ENCODE measurements around the gene ATP2B3.

ATP2B3 gene

GRCh38 chrX:153539171-153539978 is 21.9 kb downstream of the ATP2B3 start:
- DNase-seq: peak; percentile 18

GRCh38 chrX:153539979-153540358 is 22.5 kb downstream of the ATP2B3 start:
- DNase-seq: no peak

- DNase-seq: no peak
Measured at GRCh38 chrX:153544727-153545126, 27.3 kb downstream of the ATP2B3 start.

- no peak for DNase-seq
Measured at GRCh38 chrX:153546386-153546785, 28.9 kb downstream of the ATP2B3 start.

GRCh38 chrX:153547195-153547594 is 29.8 kb downstream of the ATP2B3 start:
- no peak for DNase-seq

- DNase-seq: no peak
Measured at GRCh38 chrX:153549231-153549630, 31.8 kb downstream of the ATP2B3 start.

- DNase-seq: no peak
Measured at GRCh38 chrX:153549807-153550206, 32.4 kb downstream of the ATP2B3 start.

GRCh38 chrX:153551135-153551534 is 33.7 kb downstream of the ATP2B3 start:
- no peak for DNase-seq

GRCh38 chrX:153554519-153555167 is 37.2 kb downstream of the ATP2B3 start:
- DNase-seq: no peak

GRCh38 chrX:153556767-153557166 is 39.3 kb downstream of the ATP2B3 start:
- no peak for DNase-seq

GRCh38 chrX:153557618-153558355 is 40.3 kb downstream of the ATP2B3 start:
- no peak for DNase-seq

GRCh38 chrX:153560000-153560399 is 42.6 kb downstream of the ATP2B3 start:
- no peak for DNase-seq

GRCh38 chrX:153560466-153560865 is 43.0 kb downstream of the ATP2B3 start:
- DNase-seq: no peak

- DNase-seq: no peak
Measured at GRCh38 chrX:153561337-153561736, 43.9 kb downstream of the ATP2B3 start.

GRCh38 chrX:153562546-153562945 is 45.1 kb downstream of the ATP2B3 start:
- DNase-seq: no peak

- DNase-seq: no peak
Measured at GRCh38 chrX:153564047-153564606, 46.7 kb downstream of the ATP2B3 start.

- DNase-seq: no peak
Measured at GRCh38 chrX:153565996-153566580, 48.6 kb downstream of the ATP2B3 start.

GRCh38 chrX:153568451-153569011 is 51.1 kb downstream of the ATP2B3 start:
- DNase-seq: no peak

GRCh38 chrX:153569475-153569874 is 52.0 kb downstream of the ATP2B3 start:
- no peak for DNase-seq

GRCh38 chrX:153571534-153571908 is 54.1 kb downstream of the ATP2B3 start:
- no peak for DNase-seq

- no peak for DNase-seq
Measured at GRCh38 chrX:153572601-153573000, 55.2 kb downstream of the ATP2B3 start.

- no peak for DNase-seq
Measured at GRCh38 chrX:153573984-153574383, 56.5 kb downstream of the ATP2B3 start.

All from NK-92 treated with Interleukin-12 subunit alpha and Interleukin-12 subunit beta, amount 100 ng/mL, for 24 hours (cell line).